Activated CD8-positive, alpha-beta memory T cell treated with anti-CD3 and anti-CD28 coated beads, Interleukin-2, amount 10 ng/mL, durations not matched to agents 7 days and 5 days (primary cell): ENCODE measurements around the gene ULK3. TPM values are rescaled to one million over a fixed set of nuclear protein-coding genes. Genes with fewer than 3 reads are reported as not detected.

Source experiments
- ATAC-seq: fragments of 150-1000 bp; cut with Tn5 transposase; one replicate; pipeline ENCODE4 v1.10.0; 2021; ENCODE audit warnings: moderate library complexity
- CTCF ChIA-PET: fragments of 350-600 bp; sonication (Branson Sonifier 250); formaldehyde crosslinking; loops from one replicate; lab custom pipeline; 2021; ENCODE audit warnings: antibody characterized with exemption; lab: Charles Lee
- DNase-seq: peaks from one replicate; pipeline ENCODE4 v3.0.0-alpha.2; 2020
- H3K27ac Mint-ChIP-seq: one replicate; pipeline ENCODE4 v1.8.0; 2021; ENCODE audit warnings: mild to moderate bottlenecking, mixed read lengths
- H3K27me3 Mint-ChIP-seq: one replicate; pipeline ENCODE4 v1.8.0; 2021; ENCODE audit warnings: mixed read lengths
- H3K36me3 Mint-ChIP-seq: one replicate; pipeline ENCODE4 v1.8.0; 2021; ENCODE audit warnings: mild to moderate bottlenecking, mixed read lengths
- H3K4me1 Mint-ChIP-seq: one replicate; pipeline ENCODE4 v1.8.0; 2021; ENCODE audit warnings: mixed read lengths
- H3K4me3 Mint-ChIP-seq: one replicate; pipeline ENCODE4 v1.8.0; 2021; ENCODE audit warnings: mild to moderate bottlenecking, moderate library complexity, mixed read lengths
- H3K9me3 Mint-ChIP-seq: one replicate; pipeline ENCODE4 v1.8.0; 2022; ENCODE audit warnings: low read depth, mixed read lengths
- microRNA-seq: library from miRNA; unstranded; fragments of <30 nt; microRNA quantifications from one replicate; pipeline ENCODE4 v1.2.0, GENCODE V29; 2022
- total RNA-seq, 2 experiments: library from RNA; stranded (reverse); gene quantifications; one replicate each; pipeline ENCODE4 v1.2.3, GENCODE V29; 2021

Gene ULK3
- total RNA-seq, 2 experiments from 2014 or later: 48.5 to 58.6 TPM

GRCh38 chr15:74787251-74788041 lies 55.5 kb downstream of the ULK3 start:
- CTCF ChIA-PET: interaction anchor here (0.8 to 25.9 kb wide), 26 partner anchors 2 to 666 kb away, joined by 3 to 1355 read pairs (median 5); partner anchors contain the start of genes ARID3B, CLK3, CSK and CYP1A1
- DNase-seq (peak; percentile 99), ATAC-seq (peak; percentile 67)
- Mint-ChIP-seq H3K27ac (peak overlapping the region; percentile 98), H3K4me3 (peak overlapping the region; percentile 79), H3K4me1 (peaks cover 67% of the 10 kb centered on the region), H3K36me3 (peaks cover 63% of the 10 kb centered on the region), H3K9me3 (no peaks in the 10 kb centered on the region), H3K27me3 (no peaks in the 10 kb centered on the region)

- Mint-ChIP-seq H3K36me3 (peaks cover 57% of the 10 kb centered on the region), H3K27me3 (no peaks in the 10 kb centered on the region), H3K4me3 (peak overlapping the region; percentile 79), H3K9me3 (no peaks in the 10 kb centered on the region), H3K4me1 (peaks cover 59% of the 10 kb centered on the region), H3K27ac (peak overlapping the region; percentile 98)
- DNase-seq: peak; percentile 69
- ATAC-seq: no peak
- CTCF ChIA-PET: interaction anchor here (0.8 to 25.9 kb wide), 19 partner anchors 3 to 667 kb away, joined by 3 to 1355 read pairs (median 7); partner anchors contain the start of genes ARID3B, CLK3, CSK and FAM219B
Observed at GRCh38 chr15:74786551-74787165, 56.3 kb downstream of the ULK3 start.

Small RNA genes lying within 50 kb of the gene (microRNA-seq; reads per million reads assigned to microRNA genes)
- gene MIR4513 (not detected), gene MIR6882 (1.7 reads per million)

Other genes starting within 250 kb of the ULK3 start
- 100 to 1,000 TPM; 120 to 140 TPM for gene CLK3, start 227.3 kb downstream of the ULK3 start, total RNA-seq
- 10 to 100 TPM; 41.8 to 47.7 TPM for gene EDC3, start 147.1 kb downstream of the ULK3 start, total RNA-seq
- 1 to 10 TPM; 1.2 to 2.8 TPM for gene CYP1A1, start 117.6 kb downstream of the ULK3 start, total RNA-seq
- gene CYP1A2, start 94.3 kb downstream of the ULK3 start, total RNA-seq: not detected
- 100 to 1,000 TPM; 349 to 369 TPM for gene CSK, start 61.1 kb downstream of the ULK3 start, total RNA-seq
- gene LMAN1L, start 30.3 kb downstream of the ULK3 start, total RNA-seq: not detected
- under 1 TPM in 1 of 2 experiments, not detected in 1; 0.35 TPM for gene CPLX3, start 16.5 kb downstream of the ULK3 start, total RNA-seq
- gene SCAMP2, start 30.2 kb upstream of the ULK3 start, total RNA-seq: 100 to 1,000 TPM; 108 to 115 TPM
- gene MPI, start 46.9 kb upstream of the ULK3 start, total RNA-seq: 10 to 100 TPM; 52.8 to 59.0 TPM
- 100 to 1,000 TPM in 1 of 2 experiments, 10 to 100 TPM in 1; 95.2 to 119 TPM for gene FAM219B, start 63.7 kb upstream of the ULK3 start, total RNA-seq
- gene COX5A, start 94.9 kb upstream of the ULK3 start, total RNA-seq: 100 to 1,000 TPM; 322 to 326 TPM
- gene RPP25, start 113.6 kb upstream of the ULK3 start, total RNA-seq: 1 to 10 TPM; 6.8 to 7.5 TPM
- under 1 TPM; 0.61 to 0.94 TPM for gene SCAMP5, start 152.4 kb upstream of the ULK3 start, total RNA-seq
- gene PPCDC, start 180.4 kb upstream of the ULK3 start, total RNA-seq: 10 to 100 TPM; 36.3 to 36.7 TPM